K562 (cell line): ENCODE data around the gene MCMBP. TPM values are rescaled to one million over a fixed set of nuclear protein-coding genes. Genes with fewer than 3 reads are reported as not detected.

Source experiments
- CBFA2T2 ChIP-seq: fragments of 450-650 bp; conservative IDR thresholded peaks from 2 replicates; pipeline ENCODE4 v1.6.1; 2017; ENCODE audit warnings: mild to moderate bottlenecking
- CEBPG ChIP-seq, 3 experiments: fragments of 200-800 bp in 1 of 3; sonication (Bioruptor generic) in 1 of 3; sonication (generic) in 1 of 3; formaldehyde crosslinking in 1 of 3; IDR thresholded peaks in 2 of 3; conservative IDR thresholded peaks in 1 of 3; 2 replicates each; pipeline versions ENCODE4 v1.6.1 to v1.8.0; 2016 to 2022; ENCODE audit warnings: missing compliant biosample characterization in 2 of 3, missing genetic modification characterization in 2 of 3, mild to moderate bottlenecking in 1 of 3, missing genetic modification reagents in 1 of 3
- CTBP1 ChIP-seq: fragments of 450-650 bp; IDR thresholded peaks from 2 replicates; pipeline ENCODE4 v1.6.1; 2016; ENCODE audit warnings: borderline replicate concordance
- HNRNPUL1 ChIP-seq: fragments of 200-400 bp; formaldehyde crosslinking; IDR thresholded peaks from 2 replicates; pipeline ENCODE4 v1.6.1; 2017; ENCODE audit warnings: low read length
- JUND ChIP-seq, 2 experiments: IDR thresholded peaks; 2 replicates in 1 of 2; 3 replicates in 1 of 2; pipeline ENCODE4 v1.6.1; 2011; ENCODE audit warnings: borderline replicate concordance in 2 of 2, low read depth in 2 of 2, low read length in 2 of 2, improper control_type of control experiment in 1 of 2, missing biosample characterization in 1 of 2, missing genetic modification characterization in 1 of 2, missing genetic modification reagents in 1 of 2
- NR2C2 ChIP-seq, 2 experiments: fragments of 200-800 bp in 1 of 2; sonication (Bioruptor generic) in 1 of 2; sonication (generic) in 1 of 2; formaldehyde crosslinking in 1 of 2; IDR thresholded peaks; 2 replicates each; pipeline versions ENCODE4 v1.6.1 to v1.8.0; 2016 to 2022; ENCODE audit warnings: mild to moderate bottlenecking in 1 of 2, missing compliant biosample characterization in 1 of 2, missing genetic modification characterization in 1 of 2, missing genetic modification reagents in 1 of 2
- PHF8 ChIP-seq: fragments of 200-600 bp; sonication (generic); IDR thresholded peaks from 2 replicates; pipeline ENCODE4 v1.6.1; 2012; ENCODE audit warnings: mixed run types, mild to moderate bottlenecking, inconsistent platforms, low read length, moderate library complexity, borderline replicate concordance
- PTRF ChIP-seq: fragments of 450-650 bp; IDR thresholded peaks from 2 replicates; pipeline ENCODE4 v1.6.1; 2016; ENCODE audit warnings: mild to moderate bottlenecking, missing genetic modification characterization, missing compliant biosample characterization
- RBM17 ChIP-seq: fragments of 200-400 bp; formaldehyde crosslinking; IDR thresholded peaks from 2 replicates; pipeline ENCODE4 v1.6.1; 2017; ENCODE audit warnings: low read depth, mild to moderate bottlenecking, low read length, borderline replicate concordance
- RFX7 ChIP-seq: fragments of 250-450 bp; sonication (Bioruptor Pico); IDR thresholded peaks from 2 replicates; pipeline ENCODE4 v1.5.1; 2021; ENCODE audit warnings: mild to moderate bottlenecking
- SOX6 ChIP-seq: fragments of 450-650 bp; IDR thresholded peaks from 2 replicates; pipeline ENCODE4 v1.6.1; 2014; ENCODE audit warnings: mild to moderate bottlenecking
- TEAD1 ChIP-seq, 2 experiments: fragments of 450-650 bp in 1 of 2; sonication (generic) in 1 of 2; formaldehyde crosslinking; IDR thresholded peaks; 2 replicates each; pipeline versions ENCODE4 v1.4.0 to v1.8.0; 2020 to 2022; ENCODE audit warnings: mild to moderate bottlenecking in 2 of 2, missing genetic modification reagents in 1 of 2
- TRIM25 ChIP-seq: fragments of 450-650 bp; IDR thresholded peaks from 2 replicates; pipeline ENCODE4 v1.7.0; 2016; ENCODE audit warnings: borderline replicate concordance
- USF2 ChIP-seq: sonication (generic); formaldehyde crosslinking; IDR thresholded peaks from 2 replicates; pipeline ENCODE4 v1.5.0; 2020; ENCODE audit warnings: missing genetic modification reagents
- ZNF407 ChIP-seq: fragments of 450-650 bp; IDR thresholded peaks from 2 replicates; pipeline ENCODE4 v1.6.1; 2016; ENCODE audit warnings: low read depth
- polyA plus RNA-seq, 8 experiments: library from polyadenylated mRNA; depleted of rRNA in 4 of 8; stranded (reverse) in 5 of 8; unstranded in 3 of 8; fragments of >200 nt; fragmentation: Nextera tagmentation in 2 of 8; fragmentation: Illumina TruSeq in 1 of 8; extraction: Ambion mirVana in 2 of 8; extraction: Trizol in 1 of 8; gene quantifications; 2 replicates each; pipeline versions ENCODE4 v1.2.1 to v1.2.3, GENCODE V29; 2011 to 2014; ENCODE audit warnings: inconsistent platforms in 1 of 8, missing spikeins in 1 of 8
- total RNA-seq, 7 experiments: library from RNA; depleted of rRNA in 6 of 7; stranded (reverse); fragments of >200 nt in 6 of 7; fragmentation: Illumina TruSeq in 2 of 7; extraction: Trizol in 2 of 7; gene quantifications; 2 replicates each; pipeline versions ENCODE4 v1.2.1 to v1.2.3, GENCODE V29; 2011 to 2021; ENCODE audit warnings: low replicate concordance in 1 of 7

Gene MCMBP
- total and polyA plus RNA-seq, 9 of the 15 experiments (the other 6 are each of a cell fraction or from before 2014, with no cell fraction given), result 11.2 to 74.3 (median 50.5) TPM

GRCh38 chr10:119784340-119785067 lies 88.1 kb downstream of the MCMBP start (continued):
- TF ChIP-seq CTBP1 (peak; percentile 35; the same call in 1 of the 2 replicates), SOX6 (peak; percentile 59; the same call in 1 of the 2 replicates), TEAD1 (CRISPR knock-in tag; IDR thresholded peaks at IDR 0.05) (no peak), NR2C2 (CRISPR knock-in tag; IDR thresholded peaks at IDR 0.05) (no peak), NR2C2 (tag; IDR thresholded peaks at IDR 0.05) (no peak), TRIM25 (no peak), PTRF (tag) (no peak), RFX7 (CRISPR knock-in tag) (no peak), ZNF407 (no peak), CEBPG (CRISPR knock-in tag; IDR thresholded peaks at IDR 0.05) (no peak), CEBPG (tag; conservative IDR thresholded peaks at IDR 0.05 in 1 of 2, IDR thresholded peaks at IDR 0.05 in 1 of 2) (peak in 1 of 2 experiments; percentile 63; a peak in 2 of 4 replicates), PHF8 (no peak), HNRNPUL1 (no peak), JUND (IDR thresholded peaks at IDR 0.05; ENCODE audit: borderline replicate concordance, low read depth, low read length) (peak; percentile 23; the same call in 1 of the 2 replicates), JUND (tag; IDR thresholded peaks at IDR 0.05; ENCODE audit: borderline replicate concordance, low read depth, low read length) (no peak), USF2 (CRISPR knock-in tag) (peak; percentile 27; the same call in 1 of the 2 replicates), RBM17 (no peak), CBFA2T2 (no peak)
